GM12872 (cell line): Measurements from ENCODE around the gene CAMKK1.

Experiments
- TF ChIP-seq, protein P1 (sequence below): IDR thresholded peaks from 3 replicates; pipeline ENCODE4 v1.5.1; 2011; ENCODE audit warnings: low read depth, mild to moderate bottlenecking, low read length, moderate library complexity; ENCODE audit not compliant: insufficient read depth

CAMKK1 gene

DNA sequence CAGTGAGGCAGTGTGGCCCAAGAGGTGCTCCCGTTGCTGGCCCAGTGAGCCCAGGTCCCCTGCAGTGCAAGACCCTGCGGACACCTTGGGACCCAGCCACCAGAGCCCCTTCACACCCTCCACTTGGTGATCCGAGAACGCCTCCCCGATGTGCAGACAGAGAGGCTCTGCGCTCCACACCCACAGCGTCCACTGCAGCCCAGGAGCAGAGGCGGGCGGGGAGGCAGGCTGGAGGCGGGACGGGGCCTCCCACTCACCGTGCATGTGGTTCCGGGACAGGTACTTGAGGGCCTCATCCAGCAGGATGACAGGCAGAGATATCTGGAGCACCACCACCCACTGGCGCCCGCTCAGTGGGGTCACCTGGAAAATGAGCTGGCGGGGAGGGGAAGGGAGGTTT lies 35.6 kb upstream of the CAMKK1 start:
- TF ChIP-seq, protein P1, sequence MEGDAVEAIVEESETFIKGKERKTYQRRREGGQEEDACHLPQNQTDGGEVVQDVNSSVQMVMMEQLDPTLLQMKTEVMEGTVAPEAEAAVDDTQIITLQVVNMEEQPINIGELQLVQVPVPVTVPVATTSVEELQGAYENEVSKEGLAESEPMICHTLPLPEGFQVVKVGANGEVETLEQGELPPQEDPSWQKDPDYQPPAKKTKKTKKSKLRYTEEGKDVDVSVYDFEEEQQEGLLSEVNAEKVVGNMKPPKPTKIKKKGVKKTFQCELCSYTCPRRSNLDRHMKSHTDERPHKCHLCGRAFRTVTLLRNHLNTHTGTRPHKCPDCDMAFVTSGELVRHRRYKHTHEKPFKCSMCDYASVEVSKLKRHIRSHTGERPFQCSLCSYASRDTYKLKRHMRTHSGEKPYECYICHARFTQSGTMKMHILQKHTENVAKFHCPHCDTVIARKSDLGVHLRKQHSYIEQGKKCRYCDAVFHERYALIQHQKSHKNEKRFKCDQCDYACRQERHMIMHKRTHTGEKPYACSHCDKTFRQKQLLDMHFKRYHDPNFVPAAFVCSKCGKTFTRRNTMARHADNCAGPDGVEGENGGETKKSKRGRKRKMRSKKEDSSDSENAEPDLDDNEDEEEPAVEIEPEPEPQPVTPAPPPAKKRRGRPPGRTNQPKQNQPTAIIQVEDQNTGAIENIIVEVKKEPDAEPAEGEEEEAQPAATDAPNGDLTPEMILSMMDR: no peak

DNA sequence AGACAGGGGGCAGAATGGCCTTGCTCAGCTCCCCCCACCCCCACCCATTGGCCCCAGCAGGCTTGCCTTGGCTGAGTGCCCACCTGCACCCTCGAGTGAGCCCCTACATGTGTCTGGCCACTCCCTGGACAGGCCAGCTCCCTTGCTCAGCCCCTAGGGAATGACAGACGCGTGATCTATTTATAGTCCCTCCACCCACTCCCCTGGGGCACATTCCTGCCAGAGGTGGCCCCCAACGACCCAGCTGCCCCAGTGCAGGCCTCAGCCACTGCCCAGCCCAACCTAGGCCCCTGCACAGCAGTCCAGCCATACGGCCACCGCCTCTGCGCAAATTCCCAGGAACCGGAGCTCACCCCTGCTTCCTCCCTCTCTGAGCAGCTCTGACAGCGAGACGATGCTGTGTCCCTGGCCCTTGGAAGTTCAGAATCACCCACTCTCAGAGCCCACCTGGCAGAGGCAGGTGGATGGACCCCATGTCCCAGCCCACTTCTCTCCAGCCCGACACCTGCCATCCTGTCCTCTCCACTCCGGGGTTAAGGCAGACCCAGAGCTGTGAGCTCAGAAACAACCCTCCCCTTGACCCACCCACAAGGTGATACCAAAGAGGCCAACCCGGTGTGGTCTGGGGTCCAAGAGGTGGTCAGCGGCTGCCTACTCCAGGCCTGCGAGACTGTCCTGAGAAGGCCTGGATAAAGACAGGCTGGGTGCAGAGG lies 34.9 kb upstream of the CAMKK1 start:
- TF ChIP-seq, protein P1: no peak

DNA sequence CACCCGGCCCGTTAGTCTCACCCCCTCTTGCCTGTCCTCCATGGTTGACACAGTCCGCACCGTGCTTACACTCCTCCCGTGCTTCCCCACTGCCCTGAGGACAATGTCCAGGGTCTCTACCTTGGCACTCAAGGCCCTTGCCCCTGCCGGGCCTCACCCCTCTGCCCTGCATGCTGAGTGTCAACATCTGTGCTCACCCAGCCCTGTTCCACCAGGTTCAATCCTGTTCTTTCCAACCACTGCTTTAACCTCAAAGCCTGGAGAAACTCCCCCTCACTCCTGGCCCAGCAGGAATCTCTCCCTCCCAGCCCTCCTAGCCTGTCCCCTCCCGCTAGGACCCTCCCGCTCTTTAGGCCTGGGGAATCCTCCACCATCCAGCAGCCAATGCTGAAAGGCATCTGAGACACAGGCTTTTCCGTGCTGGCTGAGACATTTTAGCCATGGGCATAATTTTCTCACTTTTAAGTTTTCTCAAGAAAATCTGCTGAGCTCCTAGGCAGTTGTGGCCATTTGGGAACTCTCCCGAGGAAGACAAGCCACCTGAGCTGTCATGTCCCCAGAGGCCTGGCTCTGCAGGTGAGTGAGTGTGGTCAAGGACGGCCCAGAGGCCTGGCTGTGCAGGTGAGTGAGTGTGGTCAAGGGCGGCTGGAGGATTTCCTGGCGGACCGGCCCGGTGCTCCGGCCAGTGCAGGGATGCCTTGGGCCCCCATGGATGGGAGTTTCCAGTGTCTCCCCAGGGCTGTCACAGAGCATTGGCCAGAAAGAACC lies 34.2 kb upstream of the CAMKK1 start:
- TF ChIP-seq, protein P1: no peak

GRCh38 chr17:3925684-3926485 lies 33.0 kb upstream of the CAMKK1 start:
- TF ChIP-seq, protein P1: no peak

DNA sequence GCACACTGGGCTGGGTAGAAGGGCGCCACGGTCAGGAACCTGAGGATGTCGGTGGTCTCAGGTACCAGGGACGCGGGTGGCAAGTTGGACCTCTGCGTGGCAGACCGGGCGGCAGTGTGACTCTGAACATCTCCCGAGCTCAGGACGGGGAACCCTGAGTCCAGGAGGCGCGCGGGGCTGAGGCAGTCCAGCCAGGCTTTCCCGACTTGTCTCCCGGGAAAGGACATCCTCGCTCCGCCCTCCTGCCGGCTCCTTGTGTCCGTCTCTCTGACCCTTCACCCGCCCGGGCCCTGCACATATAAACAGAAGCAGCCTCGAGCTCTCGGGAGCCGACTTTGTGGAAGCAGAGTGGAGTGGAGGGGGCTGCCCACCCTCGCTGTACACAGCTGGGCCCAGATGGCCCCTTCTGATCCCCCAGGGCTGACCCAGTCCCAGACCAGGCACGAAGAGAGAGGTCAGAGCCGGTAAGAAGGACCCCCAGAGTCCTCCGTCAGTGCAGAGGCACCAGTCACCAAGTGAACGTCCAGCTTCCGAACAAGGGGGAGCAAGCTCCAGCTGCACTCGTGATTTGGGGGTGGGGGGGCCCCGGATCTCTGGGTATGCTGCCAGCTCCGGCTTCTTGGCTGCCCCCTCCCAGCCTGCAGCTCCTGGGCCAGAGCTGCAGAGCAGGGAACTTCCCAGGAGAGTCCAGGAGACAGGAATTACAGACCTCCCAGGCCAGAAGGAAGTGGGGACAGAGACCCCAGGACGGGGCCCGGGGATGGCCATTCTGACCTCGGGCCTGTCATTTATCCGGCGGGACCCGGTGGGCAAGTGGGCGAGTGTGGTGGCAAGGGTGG lies 31.9 kb upstream of the CAMKK1 start:
- TF ChIP-seq, protein P1: no peak

- TF ChIP-seq, protein P1: no peak
Measured at GRCh38 chr17:3923466-3924190, 30.8 kb upstream of the CAMKK1 start.
